HepG2 (cell line): ENCODE data around the gene MTSS2. TPM values are rescaled to one million over a fixed set of nuclear protein-coding genes. Genes with fewer than 3 reads are reported as not detected.

Experiments used
- ARNTL ChIP-seq: sonication (generic); formaldehyde crosslinking; IDR thresholded peaks from 2 replicates; pipeline ENCODE4 v1.4.0; 2020; ENCODE audit warnings: mild to moderate bottlenecking, missing genetic modification reagents
- FOXM1 ChIP-seq: sonication (generic); formaldehyde crosslinking; IDR thresholded peaks from 2 replicates; pipeline ENCODE4 v1.5.0; 2020; ENCODE audit warnings: missing genetic modification reagents
- MED13 ChIP-seq: sonication (generic); formaldehyde crosslinking; IDR thresholded peaks from 2 replicates; pipeline ENCODE4 v1.5.0; 2020; ENCODE audit warnings: missing genetic modification reagents
- SOX6 ChIP-seq, 2 experiments: fragments of 450-650 bp in 1 of 2; sonication (generic) in 1 of 2; formaldehyde crosslinking in 1 of 2; IDR thresholded peaks; 2 replicates each; pipeline versions ENCODE4 v1.4.0 to v1.6.1; 2017 to 2020; ENCODE audit warnings: antibody characterized with exemption in 1 of 2, mild to moderate bottlenecking in 1 of 2, missing genetic modification reagents in 1 of 2
- SUZ12 ChIP-seq: fragments of 150-350 bp; IDR thresholded peaks from 2 replicates; pipeline ENCODE4 v1.6.1; 2014; ENCODE audit warnings: low read depth, low read length
- TBX2 ChIP-seq: sonication (generic); formaldehyde crosslinking; IDR thresholded peaks from 2 replicates; pipeline ENCODE4 v1.5.0; 2020; ENCODE audit warnings: missing genetic modification reagents, mild to moderate bottlenecking, borderline replicate concordance
- TP53 ChIP-seq: sonication (generic); formaldehyde crosslinking; conservative IDR thresholded peaks from 2 replicates; pipeline ENCODE4 v1.4.0; 2020; ENCODE audit warnings: missing genetic modification reagents
- ZMYM2 ChIP-seq: sonication (generic); formaldehyde crosslinking; IDR thresholded peaks from 2 replicates; pipeline ENCODE4 v1.8.0; 2022; ENCODE audit warnings: mild to moderate bottlenecking, missing genetic modification reagents
- ZNF7 ChIP-seq: IDR thresholded peaks from 2 replicates; pipeline ENCODE4 v1.6.1; 2016; ENCODE audit warnings: missing biosample characterization, missing genetic modification reagents
- ZNF777 ChIP-seq: sonication (generic); formaldehyde crosslinking; IDR thresholded peaks from 2 replicates; pipeline ENCODE4 v1.4.0; 2020; ENCODE audit warnings: missing genetic modification reagents
- polyA plus RNA-seq, 8 experiments: library from polyadenylated mRNA; depleted of rRNA in 3 of 8; stranded (reverse) in 7 of 8; unstranded in 1 of 8; fragments of >200 nt; fragmentation: Illumina TruSeq in 4 of 8; extraction: Trizol in 4 of 8; gene quantifications; 2 replicates each; pipeline versions ENCODE4 v1.2.1 to v1.2.3, GENCODE V29; 2011 to 2016; ENCODE audit warnings: low read depth in 4 of 8, missing spikeins in 1 of 8, mixed read lengths in 1 of 8; ENCODE audit not compliant: insufficient read depth in 1 of 8
- total RNA-seq, 5 experiments: library from RNA; depleted of rRNA; stranded (reverse); fragments of >200 nt; fragmentation: Illumina TruSeq; extraction: Trizol; gene quantifications; 2 replicates each; pipeline ENCODE4 v1.2.3, GENCODE V29; 2016; ENCODE audit warnings: low read depth in 1 of 5
- TF ChIP-seq, protein P1 (sequence below): sonication (generic); formaldehyde crosslinking; IDR thresholded peaks from 2 replicates; pipeline ENCODE4 v1.8.0; 2022; ENCODE audit warnings: missing genetic modification reagents, mild to moderate bottlenecking, moderate library complexity, borderline replicate concordance
- TF ChIP-seq, protein P2 (sequence below): sonication (generic); formaldehyde crosslinking; IDR thresholded peaks from 2 replicates; pipeline ENCODE4 v1.4.0; 2020; ENCODE audit warnings: missing genetic modification reagents
- TF ChIP-seq, protein P3 (sequence below): IDR thresholded peaks from 2 replicates; pipeline ENCODE4 v1.6.1; 2016; ENCODE audit warnings: missing biosample characterization, missing genetic modification reagents, low read depth
- TF ChIP-seq, protein P4 (sequence below): sonication (generic); formaldehyde crosslinking; IDR thresholded peaks from 2 replicates; pipeline ENCODE4 v1.4.0; 2020; ENCODE audit warnings: mild to moderate bottlenecking, missing genetic modification reagents

Gene MTSS2
- total and polyA plus RNA-seq, 2 of the 13 experiments (the other 11 are each of a cell fraction or from before 2014, with no cell fraction given) = 132 to 242 TPM

DNA sequence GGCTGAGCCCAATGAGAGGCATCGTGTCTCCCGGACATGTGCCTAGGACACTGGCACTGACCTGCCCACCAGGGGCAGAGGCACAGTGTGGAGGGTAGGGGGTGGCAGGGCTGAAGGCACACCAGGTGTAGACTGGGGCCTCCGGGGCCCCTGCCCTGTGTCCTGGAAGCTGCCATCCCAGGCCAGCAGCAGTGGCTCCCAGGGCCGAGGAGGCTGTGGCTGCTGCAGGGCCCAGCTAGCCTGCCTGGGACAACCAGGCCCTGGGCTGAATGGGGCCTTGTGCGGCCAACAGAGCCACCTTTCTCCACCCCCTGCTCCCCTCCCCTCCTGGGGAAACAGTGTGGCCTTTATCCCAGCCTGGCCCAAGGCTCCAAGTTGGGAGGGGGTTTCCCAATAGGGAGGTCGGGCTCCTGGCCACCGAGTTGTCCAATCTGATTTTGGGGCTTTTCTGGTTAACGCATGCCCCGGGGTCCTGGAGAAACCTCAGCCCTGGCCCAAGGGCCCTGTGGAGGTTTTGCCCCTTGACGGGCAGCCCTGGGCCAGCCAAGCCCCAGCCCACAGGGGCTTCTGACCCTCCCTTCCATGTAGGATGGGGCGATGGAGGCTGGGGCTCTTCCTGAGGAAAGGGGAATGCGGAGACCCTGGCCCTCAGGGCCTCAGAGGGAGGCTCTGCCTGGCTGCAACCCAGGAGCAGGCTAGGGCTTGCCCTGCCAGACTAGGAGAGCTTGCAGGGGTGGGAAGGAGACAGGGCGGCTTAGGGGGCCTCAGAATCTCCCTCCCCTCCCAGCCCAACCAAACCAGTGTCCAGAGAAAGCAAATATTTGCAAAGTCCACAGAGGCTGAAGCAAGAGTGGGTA lies 4.2 kb downstream of the MTSS2 start (continued):
- TF ChIP-seq SUZ12 (no peak), ZMYM2 (CRISPR knock-in tag) (peak; percentile 59; the same call in 1 of the 2 replicates), ARNTL (CRISPR knock-in tag) (0 out of 2 replicates have a peak, but pooled peaks have one; percentile 41), FOXM1 (CRISPR knock-in tag) (no peak), TP53 (CRISPR knock-in tag) (peak; percentile 77; the same call in 1 of the 2 replicates), TBX2 (CRISPR knock-in tag) (peak; percentile 72), ZNF7 (no peak), SOX6 (IDR thresholded peaks at IDR 0.05) (no peak), SOX6 (CRISPR knock-in tag; IDR thresholded peaks at IDR 0.05) (peak; percentile 77), MED13 (CRISPR knock-in tag) (peak; percentile 77), ZNF777 (CRISPR knock-in tag) (0 out of 2 replicates have a peak, but pooled peaks have one; percentile 34)
- TF ChIP-seq, protein P1, sequence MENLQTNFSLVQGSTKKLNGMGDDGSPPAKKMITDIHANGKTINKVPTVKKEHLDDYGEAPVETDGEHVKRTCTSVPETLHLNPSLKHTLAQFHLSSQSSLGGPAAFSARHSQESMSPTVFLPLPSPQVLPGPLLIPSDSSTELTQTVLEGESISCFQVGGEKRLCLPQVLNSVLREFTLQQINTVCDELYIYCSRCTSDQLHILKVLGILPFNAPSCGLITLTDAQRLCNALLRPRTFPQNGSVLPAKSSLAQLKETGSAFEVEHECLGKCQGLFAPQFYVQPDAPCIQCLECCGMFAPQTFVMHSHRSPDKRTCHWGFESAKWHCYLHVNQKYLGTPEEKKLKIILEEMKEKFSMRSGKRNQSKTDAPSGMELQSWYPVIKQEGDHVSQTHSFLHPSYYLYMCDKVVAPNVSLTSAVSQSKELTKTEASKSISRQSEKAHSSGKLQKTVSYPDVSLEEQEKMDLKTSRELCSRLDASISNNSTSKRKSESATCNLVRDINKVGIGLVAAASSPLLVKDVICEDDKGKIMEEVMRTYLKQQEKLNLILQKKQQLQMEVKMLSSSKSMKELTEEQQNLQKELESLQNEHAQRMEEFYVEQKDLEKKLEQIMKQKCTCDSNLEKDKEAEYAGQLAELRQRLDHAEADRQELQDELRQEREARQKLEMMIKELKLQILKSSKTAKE (CRISPR knock-in tag) = peak; percentile 79
- TF ChIP-seq, protein P2, sequence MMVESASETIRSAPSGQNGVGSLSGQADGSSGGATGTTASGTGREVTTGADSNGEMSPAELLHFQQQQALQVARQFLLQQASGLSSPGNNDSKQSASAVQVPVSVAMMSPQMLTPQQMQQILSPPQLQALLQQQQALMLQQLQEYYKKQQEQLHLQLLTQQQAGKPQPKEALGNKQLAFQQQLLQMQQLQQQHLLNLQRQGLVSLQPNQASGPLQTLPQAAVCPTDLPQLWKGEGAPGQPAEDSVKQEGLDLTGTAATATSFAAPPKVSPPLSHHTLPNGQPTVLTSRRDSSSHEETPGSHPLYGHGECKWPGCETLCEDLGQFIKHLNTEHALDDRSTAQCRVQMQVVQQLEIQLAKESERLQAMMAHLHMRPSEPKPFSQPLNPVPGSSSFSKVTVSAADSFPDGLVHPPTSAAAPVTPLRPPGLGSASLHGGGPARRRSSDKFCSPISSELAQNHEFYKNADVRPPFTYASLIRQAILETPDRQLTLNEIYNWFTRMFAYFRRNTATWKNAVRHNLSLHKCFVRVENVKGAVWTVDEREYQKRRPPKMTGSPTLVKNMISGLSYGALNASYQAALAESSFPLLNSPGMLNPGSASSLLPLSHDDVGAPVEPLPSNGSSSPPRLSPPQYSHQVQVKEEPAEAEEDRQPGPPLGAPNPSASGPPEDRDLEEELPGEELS (CRISPR knock-in tag) = peak; percentile 69
- TF ChIP-seq, protein P3, sequence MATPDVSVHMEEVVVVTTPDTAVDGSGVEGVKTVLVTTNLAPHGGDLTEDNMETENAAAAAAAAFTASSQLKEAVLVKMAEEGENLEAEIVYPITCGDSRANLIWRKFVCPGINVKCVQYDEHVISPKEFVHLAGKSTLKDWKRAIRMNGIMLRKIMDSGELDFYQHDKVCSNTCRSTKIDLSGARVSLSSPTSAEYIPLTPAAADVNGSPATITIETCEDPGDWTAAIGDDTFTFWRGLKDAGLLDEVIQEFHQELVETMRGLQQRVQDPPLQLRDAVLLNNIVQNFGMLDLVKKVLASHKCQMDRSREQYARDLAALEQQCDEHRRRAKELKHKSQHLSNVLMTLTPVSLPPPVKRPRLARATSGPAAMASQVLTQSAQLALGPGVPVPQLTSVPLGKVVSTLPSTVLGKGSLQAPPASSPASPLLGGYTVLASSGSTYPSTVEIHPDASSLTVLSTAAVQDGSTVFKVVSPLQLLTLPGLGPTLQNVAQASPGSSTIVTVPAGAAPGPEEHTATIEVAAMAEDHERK = no peak
- TF ChIP-seq, protein P4, sequence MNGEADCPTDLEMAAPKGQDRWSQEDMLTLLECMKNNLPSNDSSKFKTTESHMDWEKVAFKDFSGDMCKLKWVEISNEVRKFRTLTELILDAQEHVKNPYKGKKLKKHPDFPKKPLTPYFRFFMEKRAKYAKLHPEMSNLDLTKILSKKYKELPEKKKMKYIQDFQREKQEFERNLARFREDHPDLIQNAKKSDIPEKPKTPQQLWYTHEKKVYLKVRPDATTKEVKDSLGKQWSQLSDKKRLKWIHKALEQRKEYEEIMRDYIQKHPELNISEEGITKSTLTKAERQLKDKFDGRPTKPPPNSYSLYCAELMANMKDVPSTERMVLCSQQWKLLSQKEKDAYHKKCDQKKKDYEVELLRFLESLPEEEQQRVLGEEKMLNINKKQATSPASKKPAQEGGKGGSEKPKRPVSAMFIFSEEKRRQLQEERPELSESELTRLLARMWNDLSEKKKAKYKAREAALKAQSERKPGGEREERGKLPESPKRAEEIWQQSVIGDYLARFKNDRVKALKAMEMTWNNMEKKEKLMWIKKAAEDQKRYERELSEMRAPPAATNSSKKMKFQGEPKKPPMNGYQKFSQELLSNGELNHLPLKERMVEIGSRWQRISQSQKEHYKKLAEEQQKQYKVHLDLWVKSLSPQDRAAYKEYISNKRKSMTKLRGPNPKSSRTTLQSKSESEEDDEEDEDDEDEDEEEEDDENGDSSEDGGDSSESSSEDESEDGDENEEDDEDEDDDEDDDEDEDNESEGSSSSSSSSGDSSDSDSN (CRISPR knock-in tag) = peak; percentile 98
